H1 (cell line): ENCODE measurements around the gene SLX9. TPM values are rescaled to one million over a fixed set of nuclear protein-coding genes. Genes with fewer than 3 reads are reported as not detected.

Experiments
- CHD2 ChIP-seq: IDR thresholded peaks from 2 replicates; pipeline ENCODE4 v1.6.1; 2012; ENCODE audit warnings: low read length, improper control_type of control experiment
- CHD7 ChIP-seq: fragments of 300-600 bp; sonication (generic); IDR thresholded peaks from 2 replicates; pipeline ENCODE4 v1.7.1; 2012; ENCODE audit warnings: low read length, moderate library complexity, mild to moderate bottlenecking, inconsistent platforms; ENCODE audit not compliant: insufficient replicate concordance
- CREB1 ChIP-seq: IDR thresholded peaks from 2 replicates; pipeline ENCODE4 v1.6.1; 2012; ENCODE audit warnings: inconsistent platforms
- GTF2F1 ChIP-seq: IDR thresholded peaks from 2 replicates; pipeline ENCODE4 v1.6.1; 2012; ENCODE audit warnings: low read depth, low read length, improper control_type of control experiment, borderline replicate concordance
- NANOG ChIP-seq: IDR thresholded peaks from 2 replicates; pipeline ENCODE4 v1.6.1; 2011; ENCODE audit warnings: low read length, low read depth, mild to moderate bottlenecking, inconsistent platforms; ENCODE audit not compliant: insufficient read depth, poor library complexity, severe bottlenecking
- SAP30 ChIP-seq: fragments of 300-600 bp; sonication (generic); IDR thresholded peaks from 2 replicates; pipeline ENCODE4 v1.7.1; 2012; ENCODE audit warnings: low read length, moderate library complexity, mild to moderate bottlenecking, inconsistent platforms; ENCODE audit not compliant: insufficient read depth, insufficient replicate concordance
- SIX5 ChIP-seq: IDR thresholded peaks from 2 replicates; pipeline ENCODE4 v1.6.1; 2011; ENCODE audit warnings: mild to moderate bottlenecking, low read depth, low read length
- polyA plus RNA-seq, 7 experiments: library from polyadenylated mRNA; depleted of rRNA in 3 of 7; stranded (reverse) in 5 of 7; unstranded in 2 of 7; fragments of >200 nt in 5 of 7; fragments of 200-250 nt in 2 of 7; gene quantifications; 1 replicate in 5 of 7; 2 replicates in 1 of 7; 4 replicates in 1 of 7; pipeline versions ENCODE4 v1.2.1 to v1.2.3, GENCODE V29; 2011 to 2013; ENCODE audit warnings: missing spikeins in 2 of 7, mixed read lengths in 2 of 7
- total RNA-seq: library from RNA; stranded (reverse); fragmentation: NEBNext Ultra II Directional; extraction: Animal tissue kit (Norgen Biotek cat#: 25700); gene quantifications from 2 replicates; pipeline ENCODE4 v1.2.1, GENCODE V29; 2021

Gene SLX9
- total and polyA plus RNA-seq, 2 of the 8 experiments (the other 6 are each of a cell fraction or from before 2014, with no cell fraction given) = 17.7 to 57.3 TPM

- no peak for TF ChIP-seq GTF2F1
- no peak for TF ChIP-seq NANOG
- TF ChIP-seq SIX5 = no peak
- TF ChIP-seq CREB1 = no peak
- TF ChIP-seq CHD2 = no peak
- TF ChIP-seq CHD7 = no peak
- TF ChIP-seq SAP30 = no peak
These were observed 26.2 kb upstream of the SLX9 start (continued) for GRCh38 chr21:44913425-44914175.
